A172 (cell line): ENCODE measurements around the gene AADACL4. TPM values are rescaled to one million over a fixed set of nuclear protein-coding genes. Genes with fewer than 3 reads are reported as not detected.

Experiments
- DNase-seq: peaks from one replicate; pipeline ENCODE4 v3.0.0-alpha.2; 2015; ENCODE audit warnings: low spot score
- total RNA-seq: library from RNA; depleted of rRNA; stranded (reverse); fragments of >200 nt; shearing (Covaris generic); gene quantifications from 2 replicates; pipeline ENCODE4 v1.2.3, GENCODE V29; 2014; rRNA removed

AADACL4 gene
- not detected in 2 replicates for total RNA-seq

- no peak for DNase-seq
Measured at GRCh38 chr1:12643785-12644184, at the start of gene AADACL4. TSS of gene AADACL4 (plus strand) at chr1:12644085. CDS start at chr1:12644547, 462 bp downstream.

- no peak for DNase-seq
Measured at GRCh38 chr1:12594490-12594889, 49.4 kb upstream of the AADACL4 start.

GRCh38 chr1:12594966-12595756 is 48.7 kb upstream of the AADACL4 start:
- no peak for DNase-seq

- no peak for DNase-seq
Measured at GRCh38 chr1:12595757-12596006, 48.2 kb upstream of the AADACL4 start.

- peak; percentile 52 for DNase-seq
Measured at GRCh38 chr1:12596007-12596821, 47.7 kb upstream of the AADACL4 start.

GRCh38 chr1:12597792-12598191 is 46.1 kb upstream of the AADACL4 start:
- no peak for DNase-seq

- DNase-seq = no peak
Measured at GRCh38 chr1:12598974-12599373, 44.9 kb upstream of the AADACL4 start.

GRCh38 chr1:12599657-12600056 is 44.2 kb upstream of the AADACL4 start:
- no peak for DNase-seq

GRCh38 chr1:12600335-12600734 is 43.5 kb upstream of the AADACL4 start:
- no peak for DNase-seq

- no peak for DNase-seq
Measured at GRCh38 chr1:12600880-12601633, 42.8 kb upstream of the AADACL4 start.

GRCh38 chr1:12601700-12602658 is 41.9 kb upstream of the AADACL4 start:
- peak; percentile 92 for DNase-seq

- no peak for DNase-seq
Measured at GRCh38 chr1:12602659-12603024, 41.2 kb upstream of the AADACL4 start.

GRCh38 chr1:12603224-12603623 is 40.7 kb upstream of the AADACL4 start:
- no peak for DNase-seq

- peak; percentile 98 for DNase-seq
Measured at GRCh38 chr1:12604114-12604874, 39.6 kb upstream of the AADACL4 start.

- no peak for DNase-seq
Measured at GRCh38 chr1:12604986-12605385, 38.9 kb upstream of the AADACL4 start.

- DNase-seq = no peak
Measured at GRCh38 chr1:12607263-12607662, 36.6 kb upstream of the AADACL4 start.

GRCh38 chr1:12608311-12608957 is 35.5 kb upstream of the AADACL4 start:
- DNase-seq = no peak

- DNase-seq = no peak
Measured at GRCh38 chr1:12609469-12610003, 34.3 kb upstream of the AADACL4 start.

- DNase-seq = no peak
Measured at GRCh38 chr1:12610305-12610935, 33.5 kb upstream of the AADACL4 start.
